NCI-H1105 (cell line): ENCODE measurements around the gene CRYL1.

Source experiments
- DNase-seq: peaks from one replicate; lab custom pipeline; 2025; lab: John Stamatoyannopoulos, UW

The CRYL1 gene

GRCh38 chr13:20492641-20493040, 33.0 kb downstream of the CRYL1 start:
- no peak for DNase-seq

- no peak for DNase-seq
These were observed 33.7 kb downstream of the CRYL1 start for GRCh38 chr13:20491926-20492435.

GRCh38 chr13:20489185-20489820, 36.4 kb downstream of the CRYL1 start:
- DNase-seq, result no peak

- no peak for DNase-seq
These were observed 37.7 kb downstream of the CRYL1 start for GRCh38 chr13:20487927-20488326.

GRCh38 chr13:20482787-20483186, 42.9 kb downstream of the CRYL1 start:
- DNase-seq, result no peak

- DNase-seq, result no peak
These were observed 43.3 kb downstream of the CRYL1 start for GRCh38 chr13:20482275-20482761.

GRCh38 chr13:20477394-20477793, 48.3 kb downstream of the CRYL1 start:
- DNase-seq, result no peak

- no peak for DNase-seq
These were observed 49.5 kb downstream of the CRYL1 start for GRCh38 chr13:20475927-20476691.

GRCh38 chr13:20474515-20474914, 51.1 kb downstream of the CRYL1 start:
- DNase-seq, result no peak

- no peak for DNase-seq
These were observed 51.8 kb downstream of the CRYL1 start for GRCh38 chr13:20473888-20474287.

- no peak for DNase-seq
These were observed 52.5 kb downstream of the CRYL1 start for GRCh38 chr13:20473139-20473538.

GRCh38 chr13:20472531-20472930, 53.1 kb downstream of the CRYL1 start:
- DNase-seq, result no peak

- DNase-seq, result no peak
These were observed 55.5 kb downstream of the CRYL1 start for GRCh38 chr13:20470136-20470535.

GRCh38 chr13:20466371-20466770, 59.3 kb downstream of the CRYL1 start:
- DNase-seq, result no peak

- no peak for DNase-seq
These were observed 60.3 kb downstream of the CRYL1 start for GRCh38 chr13:20465218-20465879.

GRCh38 chr13:20462921-20463320, 62.7 kb downstream of the CRYL1 start:
- DNase-seq, result no peak

- DNase-seq, result no peak
These were observed 63.1 kb downstream of the CRYL1 start for GRCh38 chr13:20462533-20462915.

- no peak for DNase-seq
These were observed 63.7 kb downstream of the CRYL1 start for GRCh38 chr13:20461860-20462532.

- no peak for DNase-seq
These were observed 64.2 kb downstream of the CRYL1 start for GRCh38 chr13:20461481-20461859.

- DNase-seq, result no peak
These were observed 64.9 kb downstream of the CRYL1 start for GRCh38 chr13:20460761-20461160.

GRCh38 chr13:20457670-20458069, 68.0 kb downstream of the CRYL1 start:
- DNase-seq, result no peak

- DNase-seq, result no peak
These were observed 68.9 kb downstream of the CRYL1 start for GRCh38 chr13:20456737-20457136.
